Coronary artery (tissue), 2 donors: Measurements from ENCODE around the gene KRTAP10-11.
"Not testable (repeated sequence)": the region's sequence is repeated elsewhere in the genome, so short reads cannot be mapped to it uniquely, and the experiment has no call there.

Experiments
- DNase-seq: peaks from one replicate; pipeline ENCODE4 v3.0.0-alpha.2; 2017; ENCODE audit warnings: low spot score
- H3K27ac ChIP-seq, 2 donors: fragments of 200-600 bp; sonication (generic); one replicate each; pipeline ENCODE4 v1.5.1; 2016 to 2019
- H3K4me3 ChIP-seq: fragments of 200-600 bp; sonication (generic); 2 replicates; pipeline ENCODE4 v1.5.1; 2016; ENCODE audit warnings: mild to moderate bottlenecking, moderate library complexity
- CTCF ChIP-seq: fragments of 200-600 bp; sonication (generic); IDR thresholded peaks from one replicate; pipeline ENCODE4 v1.5.1; 2019; ENCODE audit warnings: antibody characterized with exemption

The KRTAP10-11 gene

GRCh38 chr21:44626262-44626661 is 20.0 kb upstream of the KRTAP10-11 start:
- DNase-seq: peak; percentile 35
- Histone ChIP-seq H3K27ac (no peak overlapping the region), H3K4me3 (no peak overlapping the region)
- TF ChIP-seq CTCF: no peak

- Histone ChIP-seq H3K27ac (no peak within 1 kb of the TSS), H3K4me3 (no peak within 1 kb of the TSS)
- no peak for TF ChIP-seq CTCF
- peak; percentile 55 for DNase-seq
Observed at GRCh38 chr21:44626673-44627143, 19.5 kb upstream of the KRTAP10-11 start, which contains the start of gene KRTAP10-9. Gene KRTAP10-9 (plus strand): TSS chr21:44627093. CDS start chr21:44627172, 79 bp downstream.

GRCh38 chr21:44627181-44627822 is 18.9 kb upstream of the KRTAP10-11 start:
- DNase-seq: peak; percentile 43
- not testable (repeated sequence) for H3K4me3 ChIP-seq, H3K27ac ChIP-seq

- not testable (repeated sequence) for H3K27ac ChIP-seq, DNase-seq, H3K4me3 ChIP-seq
Observed at GRCh38 chr21:44627831-44628233, 18.4 kb upstream of the KRTAP10-11 start.

- Histone ChIP-seq H3K4me3 (no peak overlapping the region), H3K27ac (no peak overlapping the region)
- TF ChIP-seq CTCF: no peak
- DNase-seq: peak; percentile 69
Observed at GRCh38 chr21:44628707-44629391, 17.4 kb upstream of the KRTAP10-11 start.

- H3K27ac ChIP-seq: no peak overlapping the region
- no peak for DNase-seq
- TF ChIP-seq CTCF: no peak
- no peak overlapping the region for H3K4me3 ChIP-seq
Observed at GRCh38 chr21:44630440-44630839, 15.8 kb upstream of the KRTAP10-11 start.

GRCh38 chr21:44632067-44632466 is 14.1 kb upstream of the KRTAP10-11 start:
- no peak for DNase-seq
- Histone ChIP-seq H3K27ac (no peak overlapping the region), H3K4me3 (no peak overlapping the region)
- TF ChIP-seq CTCF: no peak
